ENCODE measurements around the gene REX1BD.

DNA sequence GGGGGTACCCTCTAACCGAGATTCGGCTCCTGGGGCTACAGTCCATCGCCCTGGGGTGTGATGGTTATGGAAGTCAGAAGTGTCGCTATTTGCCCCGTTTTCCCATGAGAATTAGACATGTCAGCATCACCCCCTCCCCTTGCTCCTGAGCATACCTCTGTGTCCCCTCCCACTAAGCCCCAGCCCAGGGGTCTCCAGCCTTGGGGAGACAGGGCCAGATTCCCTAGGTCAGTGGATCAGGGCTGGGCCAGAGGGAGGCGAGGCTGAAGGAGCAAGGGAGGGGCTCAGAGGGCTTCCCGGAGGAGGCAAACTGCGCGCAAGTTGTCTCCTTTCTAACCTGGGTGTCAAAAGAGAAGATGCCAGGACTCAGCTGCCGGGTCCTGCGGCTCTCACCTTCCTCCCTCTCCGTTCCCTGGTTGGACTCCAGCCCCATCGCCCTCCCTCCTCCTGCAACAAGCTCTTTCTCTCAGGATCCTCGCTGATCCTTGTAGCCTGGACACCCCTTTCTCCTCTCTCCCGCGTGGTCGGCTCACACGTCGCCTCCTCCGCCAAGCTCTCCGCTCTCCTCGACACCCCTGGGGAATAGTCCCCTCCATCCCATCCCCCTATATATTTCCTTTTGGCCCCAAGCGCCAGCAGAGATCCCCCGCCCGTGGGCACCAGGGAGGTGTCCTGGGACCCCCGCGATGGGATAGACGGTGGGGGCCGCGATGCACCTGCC lies 23.6 kb downstream of the REX1BD start:
- TF ChIP-seq, protein P1, sequence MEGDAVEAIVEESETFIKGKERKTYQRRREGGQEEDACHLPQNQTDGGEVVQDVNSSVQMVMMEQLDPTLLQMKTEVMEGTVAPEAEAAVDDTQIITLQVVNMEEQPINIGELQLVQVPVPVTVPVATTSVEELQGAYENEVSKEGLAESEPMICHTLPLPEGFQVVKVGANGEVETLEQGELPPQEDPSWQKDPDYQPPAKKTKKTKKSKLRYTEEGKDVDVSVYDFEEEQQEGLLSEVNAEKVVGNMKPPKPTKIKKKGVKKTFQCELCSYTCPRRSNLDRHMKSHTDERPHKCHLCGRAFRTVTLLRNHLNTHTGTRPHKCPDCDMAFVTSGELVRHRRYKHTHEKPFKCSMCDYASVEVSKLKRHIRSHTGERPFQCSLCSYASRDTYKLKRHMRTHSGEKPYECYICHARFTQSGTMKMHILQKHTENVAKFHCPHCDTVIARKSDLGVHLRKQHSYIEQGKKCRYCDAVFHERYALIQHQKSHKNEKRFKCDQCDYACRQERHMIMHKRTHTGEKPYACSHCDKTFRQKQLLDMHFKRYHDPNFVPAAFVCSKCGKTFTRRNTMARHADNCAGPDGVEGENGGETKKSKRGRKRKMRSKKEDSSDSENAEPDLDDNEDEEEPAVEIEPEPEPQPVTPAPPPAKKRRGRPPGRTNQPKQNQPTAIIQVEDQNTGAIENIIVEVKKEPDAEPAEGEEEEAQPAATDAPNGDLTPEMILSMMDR (IDR thresholded peaks at IDR 0.05; ENCODE audit: insufficient read depth, low read depth, low read length) = no peak
- TF ChIP-seq EZH2 (IDR thresholded peaks at IDR 0.05; ENCODE audit: insufficient read depth, low read length) = no peak

Measured in astrocyte (in vitro differentiated cells and primary cell).